Measurements from ENCODE around the gene DSG3. TPM values are rescaled to one million over a fixed set of nuclear protein-coding genes. Genes with fewer than 3 reads are reported as not detected.

DSG3 gene
- total and polyA plus RNA-seq, 8 donors, result 0.31 to 47.6 (median 0.95) TPM; not detected in 4

DNA sequence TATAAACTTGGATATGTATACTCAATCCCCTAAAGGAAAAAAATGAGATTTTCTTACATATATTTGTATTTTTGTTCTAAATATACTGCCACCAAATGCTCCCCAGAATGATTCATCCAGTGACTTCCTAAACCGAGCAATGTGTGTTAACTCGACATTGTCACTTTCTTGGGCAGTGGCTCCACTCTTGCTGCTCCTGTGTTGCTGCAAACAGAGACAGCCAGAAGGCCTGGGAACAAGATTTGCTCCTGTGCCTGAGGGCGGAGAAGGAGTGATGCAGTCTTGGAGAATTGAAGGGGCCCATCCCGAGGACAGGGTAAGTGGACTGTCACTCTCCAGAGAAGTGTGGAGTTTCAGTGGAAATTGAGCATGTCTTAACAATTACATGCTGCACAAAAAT, 38.3 kb upstream of the DSG3 start:
- H3K27me3 ChIP-seq, result no peaks in the 10 kb centered on the region
- intact Hi-C loops (cut with DNase I; ENCODE audit: low total_unique reads), result no loop called here
- no peaks in the 10 kb centered on the region for H3K9me3 ChIP-seq
- H3K27ac ChIP-seq, result no peak overlapping the region
- no peak for TF ChIP-seq EP300 (IDR thresholded peaks at IDR 0.05)
- TF ChIP-seq CTCF (IDR thresholded peaks at IDR 0.05), result no peak
- H3K4me3 ChIP-seq, result no peak overlapping the region
- no peak for DNase-seq
- H3K36me3 ChIP-seq, result no peaks in the 10 kb centered on the region
- H3K4me1 ChIP-seq, result no peaks in the 10 kb centered on the region
- WGBS, 5 donors, result 53 to 74% (median 63%) methylated on average over 4 of the region's 4 CpGs

DNA sequence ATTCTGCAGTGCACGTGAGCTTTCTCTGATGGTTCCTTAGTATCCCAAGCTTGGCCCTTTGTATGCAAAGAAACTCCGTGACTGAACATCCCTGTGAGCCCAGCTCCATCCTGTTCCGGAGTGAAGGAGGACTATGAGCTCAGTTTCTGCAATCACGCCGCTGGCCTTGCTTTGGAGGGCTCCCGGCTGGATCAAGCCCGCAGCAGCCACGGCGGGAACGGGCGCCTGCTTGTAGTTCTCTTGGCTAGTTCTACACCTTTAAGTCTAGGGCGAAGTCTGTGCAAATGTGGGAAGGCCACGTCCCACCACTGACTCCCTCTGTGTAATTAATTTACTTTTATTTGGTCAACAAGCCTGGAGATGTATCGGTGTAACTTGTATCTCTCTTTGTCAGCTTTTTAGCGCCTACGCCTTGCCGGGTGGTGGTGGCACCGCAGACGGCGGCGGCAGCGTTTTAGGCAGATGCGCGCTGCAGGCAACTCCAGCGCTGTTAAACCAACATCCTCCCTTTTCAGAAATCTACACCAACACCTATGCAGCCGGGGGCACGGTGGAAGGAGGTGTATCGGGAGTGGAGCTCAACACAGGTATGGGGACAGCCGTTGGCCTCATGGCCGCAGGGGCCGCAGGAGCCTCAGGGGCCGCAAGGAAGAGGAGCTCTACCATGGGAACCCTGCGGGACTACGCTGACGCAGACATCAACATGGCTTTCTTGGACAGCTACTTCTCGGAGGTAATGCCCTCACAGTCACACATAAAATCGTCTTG, 36.6 kb upstream of the DSG3 start:
- intact Hi-C loops (cut with DNase I; ENCODE audit: low total_unique reads), result no loop called here
- Histone ChIP-seq H3K27ac (no peak overlapping the region), H3K36me3 (no peaks in the 10 kb centered on the region), H3K9me3 (no peaks in the 10 kb centered on the region), H3K27me3 (no peaks in the 10 kb centered on the region), H3K4me1 (no peaks in the 10 kb centered on the region), H3K4me3 (no peak overlapping the region)
- DNase-seq, result no peak
- no peak for TF ChIP-seq POLR2AphosphoS5 (IDR thresholded peaks at IDR 0.05)
- no peak for TF ChIP-seq POLR2A (IDR thresholded peaks at IDR 0.05)
- TF ChIP-seq EP300 (IDR thresholded peaks at IDR 0.05), result no peak
- TF ChIP-seq CTCF (IDR thresholded peaks at IDR 0.05), result no peak
- WGBS, 5 donors, result 53 to 64% (median 62%) methylated on average over 37 of the region's 37 CpGs

DNA sequence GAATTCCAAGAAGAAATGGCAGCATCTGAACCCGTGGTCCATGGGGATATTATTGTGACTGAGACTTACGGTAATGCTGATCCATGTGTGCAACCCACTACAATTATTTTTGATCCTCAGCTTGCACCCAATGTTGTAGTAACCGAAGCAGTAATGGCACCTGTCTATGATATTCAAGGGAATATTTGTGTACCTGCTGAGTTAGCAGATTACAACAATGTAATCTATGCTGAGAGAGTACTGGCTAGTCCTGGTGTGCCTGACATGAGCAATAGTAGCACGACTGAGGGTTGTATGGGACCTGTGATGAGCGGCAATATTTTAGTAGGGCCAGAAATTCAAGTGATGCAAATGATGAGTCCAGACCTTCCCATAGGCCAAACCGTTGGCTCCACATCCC, 34.4 kb upstream of the DSG3 start:
- no peaks in the 10 kb centered on the region for H3K4me1 ChIP-seq
- no peaks in the 10 kb centered on the region for H3K36me3 ChIP-seq
- 79 to 94% (median 92%) methylated on average over 6 of the region's 6 CpGs for WGBS, 5 donors
- DNase-seq, result no peak
- intact Hi-C loops (cut with DNase I; ENCODE audit: low total_unique reads), result no loop called here
- H3K9me3 ChIP-seq, result no peaks in the 10 kb centered on the region
- no peak overlapping the region for H3K27ac ChIP-seq
- no peaks in the 10 kb centered on the region for H3K27me3 ChIP-seq
- TF ChIP-seq EP300 (IDR thresholded peaks at IDR 0.05) (no peak), CTCF (IDR thresholded peaks at IDR 0.05) (no peak), POLR2AphosphoS5 (IDR thresholded peaks at IDR 0.05) (no peak), POLR2A (IDR thresholded peaks at IDR 0.05) (no peak)
- no peak overlapping the region for H3K4me3 ChIP-seq

DNA sequence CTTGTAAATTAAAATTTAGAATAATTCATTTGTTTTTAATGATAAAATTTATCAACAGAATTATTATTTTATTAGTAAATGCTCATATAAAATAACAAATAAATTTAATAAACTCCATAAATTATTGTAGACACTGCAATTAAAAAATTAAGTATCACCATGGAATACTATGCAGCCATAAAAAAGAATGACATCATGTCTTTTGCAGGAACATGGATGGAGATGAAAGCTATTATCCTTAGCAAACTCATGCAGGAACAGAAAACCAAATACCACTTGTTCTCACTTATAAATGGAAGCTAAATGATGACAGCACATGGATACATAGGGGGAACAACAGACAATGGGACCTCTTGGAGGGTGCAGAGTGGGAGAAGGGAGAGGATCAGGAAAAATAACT, 29.7 kb upstream of the DSG3 start:
- TF ChIP-seq POLR2A (IDR thresholded peaks at IDR 0.05) (no peak), POLR2AphosphoS5 (IDR thresholded peaks at IDR 0.05) (no peak), CTCF (IDR thresholded peaks at IDR 0.05) (no peak), EP300 (IDR thresholded peaks at IDR 0.05) (no peak)
- H3K4me1 ChIP-seq, result no peaks in the 10 kb centered on the region
- H3K9me3 ChIP-seq, result no peaks in the 10 kb centered on the region
- no peak for DNase-seq
- no peaks in the 10 kb centered on the region for H3K36me3 ChIP-seq
- no peaks in the 10 kb centered on the region for H3K27me3 ChIP-seq
- intact Hi-C loops (cut with DNase I; ENCODE audit: low total_unique reads), result no loop called here
- H3K4me3 ChIP-seq, result no peak overlapping the region
- H3K27ac ChIP-seq, result no peak overlapping the region

Data from stomach (tissue), 9 donors.